SK-MEL-5 (cell line): ENCODE results near the gene CACNA2D3. TPM values are rescaled to one million over a fixed set of nuclear protein-coding genes. Genes with fewer than 3 reads are reported as not detected.

Experiments
- DNase-seq: peaks from one replicate; pipeline ENCODE4 v3.0.0-alpha.2; 2016; ENCODE audit warnings: low read depth, low spot score
- in situ Hi-C: cut with HindIII; loops from 2 replicates; pipeline ENCODE4 v1.10.0; 2016; ENCODE audit warnings: low sequenced_read_pairs, high pct_unique_total_duplicates, low pct_unique_long_range_greater_than_20kb
- total RNA-seq: library from RNA; depleted of rRNA; stranded (reverse); fragments of >200 nt; shearing (Covaris generic); gene quantifications from 2 replicates; pipeline ENCODE4 v1.2.3, GENCODE V29; 2014

CACNA2D3 gene
- total RNA-seq, 1 experiment from 2014 or later, result not detected

DNA sequence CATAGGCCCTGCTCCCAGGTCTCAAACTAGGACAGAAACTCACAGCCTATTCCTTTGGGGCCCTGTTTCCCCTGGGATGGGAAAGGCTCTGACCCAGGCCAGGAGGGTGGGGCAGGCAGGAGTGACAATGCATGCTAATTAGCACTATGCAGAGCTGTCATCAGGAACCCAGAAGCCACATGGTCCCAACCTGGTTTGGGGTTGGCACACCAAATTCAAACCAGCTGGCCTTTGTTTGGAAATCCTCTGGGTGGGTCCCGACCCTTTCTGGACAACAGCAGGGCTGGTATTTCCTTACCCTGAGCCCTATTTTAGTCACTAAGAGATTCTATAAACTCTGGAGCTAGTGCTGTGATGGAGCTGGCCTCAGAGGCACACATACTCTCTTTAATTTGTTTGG is 639.3 kb downstream of the CACNA2D3 start:
- no peak for DNase-seq

DNA sequence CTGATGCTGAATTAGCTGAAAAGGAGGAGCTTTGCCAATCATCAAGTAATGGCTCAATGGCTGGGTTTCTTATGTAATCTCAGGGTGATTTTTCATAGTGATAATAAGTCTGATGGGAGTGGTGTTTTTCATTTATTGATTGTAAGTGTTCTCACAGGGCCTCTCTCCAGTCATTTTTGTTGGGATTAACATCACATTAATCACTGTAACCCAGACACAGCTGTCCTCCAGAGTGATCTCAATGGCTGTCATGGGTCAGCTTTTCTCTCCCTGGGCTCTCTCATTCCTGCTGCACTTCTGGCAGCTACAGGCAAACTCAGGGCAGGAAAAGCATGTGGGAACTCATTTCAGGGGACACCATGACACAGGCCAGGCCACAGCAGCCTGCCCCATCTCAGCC is 642.6 kb downstream of the CACNA2D3 start:
- in situ Hi-C loops, result no loop called here
- DNase-seq, result no peak

More for the DNA sequence above, 639.3 kb downstream of the CACNA2D3 start:
- in situ Hi-C loops, result no loop called here

DNA sequence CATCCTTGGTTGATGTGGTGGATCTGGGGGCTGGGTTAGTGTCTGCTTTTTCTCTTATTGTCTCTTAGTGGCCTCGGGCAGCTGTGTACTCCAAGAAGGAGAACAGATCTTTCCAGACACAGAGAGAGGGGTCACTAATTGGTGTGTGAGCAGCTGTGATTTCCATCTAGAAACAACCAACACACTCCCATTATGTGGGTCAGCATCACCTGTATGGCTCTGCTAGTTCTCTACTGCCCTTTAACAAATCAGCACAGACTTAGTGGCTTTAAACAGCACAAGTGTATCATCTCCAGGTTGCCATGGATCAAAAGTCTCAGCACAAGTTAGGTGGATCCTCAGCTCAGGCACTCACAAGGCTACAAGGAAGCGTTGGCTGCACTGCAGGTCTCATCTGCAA is 648.7 kb downstream of the CACNA2D3 start:
- no peak for DNase-seq
- in situ Hi-C loops, result no loop called here

DNA sequence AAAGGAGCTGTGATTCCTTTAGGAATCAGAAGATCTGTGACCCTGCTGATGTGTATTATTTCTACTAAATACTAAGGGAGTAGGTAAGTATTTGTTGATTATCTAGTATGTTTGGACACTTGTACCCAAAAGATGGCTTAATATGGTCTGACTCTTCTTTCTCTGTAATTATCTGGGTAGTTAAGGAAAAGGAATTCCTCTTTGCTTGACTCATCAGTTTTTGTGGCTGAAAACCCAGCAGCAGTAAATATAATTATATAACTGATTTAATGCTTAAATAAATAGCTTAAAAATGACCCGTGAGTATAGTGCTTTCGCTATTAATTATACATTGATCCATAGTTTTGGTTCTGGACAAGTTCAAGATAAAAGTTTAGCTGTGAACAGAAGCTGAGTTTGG is 649.7 kb downstream of the CACNA2D3 start:
- no peak for DNase-seq
- in situ Hi-C loops, result no loop called here

DNA sequence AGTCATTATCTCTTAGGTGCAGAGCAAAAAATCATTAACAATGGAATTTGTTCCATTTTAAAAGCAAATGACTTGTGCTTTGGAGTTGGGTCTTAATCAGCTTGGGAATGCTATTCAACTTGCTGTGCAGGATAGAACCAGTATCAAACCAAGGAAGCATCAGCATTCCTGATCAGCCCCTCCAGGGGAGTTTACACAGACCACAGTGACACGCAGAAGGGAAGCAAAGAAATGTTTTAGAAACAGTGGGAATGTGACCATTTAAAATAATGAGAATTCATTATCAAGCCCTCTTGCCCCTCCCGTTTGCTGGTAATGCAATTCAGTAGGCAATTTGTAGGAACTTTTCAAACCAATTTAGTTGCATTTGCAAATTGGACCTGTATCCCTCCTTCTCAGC is 650.4 kb downstream of the CACNA2D3 start:
- in situ Hi-C loops, result no loop called here
- no peak for DNase-seq

DNA sequence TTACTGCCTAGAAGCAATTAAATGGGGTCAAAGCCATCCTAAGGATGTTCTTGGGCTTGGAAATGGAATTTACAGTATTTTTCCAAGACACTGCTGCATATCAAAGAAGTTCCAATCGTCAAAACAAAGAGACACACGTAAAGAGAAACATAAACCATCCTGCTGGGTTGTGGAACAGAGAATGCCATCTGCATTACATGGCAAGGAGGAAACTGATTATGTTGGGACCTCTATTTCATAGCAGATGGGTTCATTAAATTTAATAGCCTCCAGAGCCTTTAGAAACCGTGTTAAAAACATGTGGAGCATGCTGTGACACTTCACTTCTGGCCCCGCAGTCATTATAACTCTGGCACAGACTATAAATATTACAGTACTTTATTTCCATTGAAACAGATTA is 650.9 kb downstream of the CACNA2D3 start:
- in situ Hi-C loops, result no loop called here
- no peak for DNase-seq

DNA sequence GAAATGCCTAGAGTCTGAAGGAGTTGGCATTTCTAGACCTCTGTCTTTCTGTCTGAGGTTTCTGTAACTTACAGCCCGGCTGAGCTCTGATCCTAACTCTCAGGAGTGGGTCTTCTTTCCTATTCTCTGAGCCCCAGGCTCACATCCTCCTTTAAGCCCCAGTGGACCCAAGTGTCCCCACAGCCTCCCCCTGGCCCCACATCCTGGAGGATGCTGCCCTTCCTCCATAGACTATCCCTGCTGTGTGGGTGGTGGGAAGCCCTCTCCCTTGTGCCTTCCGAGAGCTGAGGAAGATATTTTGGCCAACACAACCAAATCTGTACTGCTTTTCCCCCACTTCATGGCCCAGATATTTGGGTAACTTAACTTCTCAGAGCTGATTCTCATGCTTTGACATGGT is 654.2 kb downstream of the CACNA2D3 start:
- DNase-seq, result no peak
- in situ Hi-C loops, result no loop called here

DNA sequence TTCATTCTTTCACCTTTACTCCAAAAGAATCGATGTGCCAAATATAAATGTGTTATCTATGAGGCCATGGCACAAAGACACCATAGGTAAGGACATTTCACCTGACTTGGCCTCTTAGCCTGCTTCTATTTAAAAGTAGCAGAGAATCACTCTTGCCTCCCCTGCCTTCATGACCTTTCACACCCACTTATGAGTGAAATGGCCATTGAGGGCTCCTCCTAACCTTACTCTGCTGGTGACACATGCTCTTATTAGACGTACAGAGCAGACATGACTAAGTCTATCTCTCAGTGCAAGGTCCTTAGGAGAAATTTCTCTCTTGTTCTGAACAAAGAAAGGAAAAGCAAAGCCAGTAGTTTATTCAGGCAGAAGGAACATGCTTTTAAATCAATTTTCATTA is 654.8 kb downstream of the CACNA2D3 start:
- DNase-seq, result no peak

DNA sequence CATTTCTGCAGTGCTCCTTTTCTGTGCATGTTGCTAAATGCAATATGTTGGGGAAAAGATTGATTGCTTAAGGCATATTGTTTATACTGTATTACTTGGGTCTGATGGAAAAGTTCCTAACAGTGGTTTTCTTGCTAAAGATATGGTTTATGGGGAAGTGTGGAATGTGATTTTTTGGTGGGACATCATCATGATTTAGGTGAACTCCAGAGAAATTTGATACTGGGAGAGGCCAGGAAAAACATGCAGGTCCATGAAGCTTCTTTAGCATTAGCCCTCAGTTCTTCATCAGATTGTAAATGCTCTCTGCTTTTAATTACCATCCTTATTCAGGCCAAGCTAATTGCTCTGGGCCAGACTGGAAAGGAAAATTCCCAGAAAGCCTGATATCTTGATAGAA is 658.0 kb downstream of the CACNA2D3 start:
- no peak for DNase-seq
- in situ Hi-C loops, result no loop called here

More for the DNA sequence above, 654.8 kb downstream of the CACNA2D3 start:
- in situ Hi-C loops, result no loop called here

DNA sequence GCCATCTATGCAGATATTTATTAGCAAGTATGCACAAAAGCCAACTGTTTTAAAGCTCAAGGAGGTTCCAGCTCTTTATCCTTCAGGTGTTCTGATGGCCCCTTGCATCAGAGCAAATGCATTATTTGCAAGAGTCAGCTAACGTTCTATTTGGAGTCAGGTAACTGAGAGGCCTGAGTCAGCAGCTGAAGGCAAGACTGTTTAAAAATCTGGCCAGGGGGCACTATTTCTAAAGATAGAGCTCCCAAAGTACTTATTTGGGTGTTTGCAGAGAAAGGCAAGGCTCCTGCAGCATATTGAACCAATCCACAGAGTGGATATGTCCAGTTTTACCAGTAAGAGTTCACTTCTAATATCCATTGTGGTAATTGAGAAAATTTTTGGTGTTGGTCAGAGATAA is 659.4 kb downstream of the CACNA2D3 start:
- in situ Hi-C loops, result no loop called here
- no peak for DNase-seq

DNA sequence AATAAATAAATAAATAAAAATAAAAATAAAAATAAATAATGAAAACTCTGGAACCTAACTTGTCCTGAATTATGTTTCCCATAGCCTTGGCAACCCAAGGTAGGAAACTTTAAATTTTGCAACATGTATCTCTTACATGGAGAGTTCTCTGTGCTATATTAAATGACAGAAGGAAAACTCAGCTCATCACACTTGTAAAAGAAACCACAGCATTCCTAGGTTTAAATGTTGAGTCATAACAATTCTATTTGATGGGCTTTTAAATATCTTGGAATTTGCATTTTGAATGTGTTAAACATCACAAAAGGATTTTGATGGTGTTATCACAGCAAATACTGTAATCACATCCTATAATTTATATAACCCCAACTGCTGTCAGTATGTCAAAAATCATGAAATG is 661.3 kb downstream of the CACNA2D3 start:
- in situ Hi-C loops, result no loop called here

DNA sequence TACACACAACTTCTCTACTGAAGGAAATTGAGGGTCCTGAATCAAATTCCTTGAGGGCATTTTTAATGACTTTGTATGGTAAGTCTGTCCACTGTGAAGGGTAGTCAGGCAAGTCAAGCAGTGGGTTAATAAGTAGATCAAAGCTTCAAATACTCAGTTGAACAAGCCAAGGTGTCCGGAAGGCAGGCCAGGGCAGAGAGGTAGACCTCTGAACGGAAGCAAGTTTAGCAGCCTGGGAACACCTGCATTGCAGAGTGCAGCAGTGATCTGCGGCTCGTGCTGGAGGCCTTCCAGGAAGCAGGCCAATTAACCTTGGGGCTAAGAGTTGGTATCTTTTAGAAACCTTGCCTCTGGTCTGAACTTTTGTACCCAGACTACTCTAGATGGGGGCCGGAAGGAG is 661.7 kb downstream of the CACNA2D3 start:
- no peak for DNase-seq
- in situ Hi-C loops, result no loop called here

More for the DNA sequence above, 661.3 kb downstream of the CACNA2D3 start:
- no peak for DNase-seq

DNA sequence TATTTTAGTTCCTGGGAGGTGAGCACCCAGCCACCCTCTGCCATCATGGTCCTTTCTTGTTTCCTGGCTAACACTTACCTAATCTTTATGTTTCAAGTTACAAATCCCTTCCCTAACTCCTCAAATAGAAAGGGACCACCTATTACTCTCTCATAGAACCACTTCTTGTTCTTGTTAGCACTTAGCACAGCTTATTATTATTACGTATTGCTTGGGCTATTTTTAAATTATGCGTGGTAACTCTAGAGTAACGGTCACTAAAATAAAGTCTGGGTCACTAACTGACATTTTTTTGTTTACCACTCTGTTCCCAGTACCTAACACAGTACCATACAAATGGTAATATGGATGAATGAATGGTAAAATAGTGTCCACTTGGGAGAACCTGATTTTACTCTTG is 663.6 kb downstream of the CACNA2D3 start:
- in situ Hi-C loops, result no loop called here

DNA sequence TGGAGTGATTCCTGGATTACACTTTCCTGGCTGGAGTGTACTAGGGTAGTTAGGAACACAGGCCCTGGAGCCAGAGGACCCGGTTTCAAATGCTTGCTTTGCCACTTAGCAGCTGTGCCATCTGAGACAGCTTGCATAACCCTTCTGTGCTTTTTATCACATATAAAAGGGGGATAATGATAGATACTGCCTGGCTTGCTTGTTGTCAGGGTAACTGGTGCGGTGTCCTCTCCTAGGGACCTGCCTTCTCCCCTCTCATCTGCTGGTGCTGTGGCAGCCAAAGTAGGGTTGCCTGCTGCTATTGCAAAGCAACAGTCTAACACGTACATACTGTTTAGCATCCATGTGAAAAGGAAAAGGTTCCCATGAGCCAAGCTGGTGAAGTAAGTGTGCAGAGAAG is 667.7 kb downstream of the CACNA2D3 start:
- in situ Hi-C loops, result no loop called here
- no peak for DNase-seq

More for the DNA sequence above, 663.6 kb downstream of the CACNA2D3 start:
- DNase-seq, result no peak

DNA sequence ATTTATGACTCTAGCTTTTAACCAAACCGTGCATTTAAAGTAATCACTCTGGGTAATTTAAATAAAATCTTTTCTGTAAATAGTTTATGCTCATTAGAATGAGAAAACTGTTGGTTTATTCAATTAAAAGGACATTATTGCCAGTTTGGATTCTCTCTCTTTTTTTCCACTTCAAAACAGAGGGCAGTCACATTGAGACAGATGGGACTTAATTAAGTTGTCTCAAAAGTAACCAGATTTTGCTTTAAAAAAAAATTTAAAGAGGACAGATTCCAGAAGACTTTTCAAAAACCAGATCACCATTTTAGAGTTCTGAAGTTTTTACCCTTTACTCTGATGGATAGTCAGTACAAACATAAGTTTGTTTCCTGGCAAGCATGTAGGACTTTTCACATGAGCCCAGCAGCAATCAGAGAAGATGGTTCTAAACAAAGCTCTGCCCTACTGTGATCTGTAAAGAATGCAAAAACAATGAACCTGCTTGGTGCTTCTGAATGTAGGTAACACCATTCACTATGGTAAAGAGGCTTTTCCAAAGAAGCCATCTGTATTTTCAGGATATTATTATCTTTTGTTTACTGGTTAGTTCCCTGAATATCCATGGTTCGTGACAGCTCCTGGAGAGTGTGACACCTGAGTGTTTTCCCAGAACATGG is 669.3 kb downstream of the CACNA2D3 start:
- in situ Hi-C loops, result no loop called here
- DNase-seq, result no peak

DNA sequence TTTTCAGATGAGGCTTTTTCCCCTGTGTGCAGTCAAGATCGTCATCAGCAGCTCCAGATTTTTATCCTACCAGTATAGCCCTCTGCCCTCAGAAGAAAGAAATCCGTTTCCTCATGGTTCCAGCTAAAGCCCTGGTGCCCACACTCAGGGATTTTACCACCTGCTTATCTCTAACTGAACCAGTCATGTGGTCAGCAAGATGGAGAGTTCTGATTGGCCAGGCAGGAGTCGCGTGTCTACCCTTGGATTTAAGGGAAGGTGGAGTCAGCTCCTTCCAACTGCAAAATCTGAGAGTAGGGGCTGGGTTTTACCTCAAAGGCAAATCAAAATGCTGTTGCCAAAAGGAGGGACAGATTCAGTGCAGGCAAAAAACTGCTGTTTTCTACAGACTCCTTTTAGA is 670.2 kb downstream of the CACNA2D3 start:
- DNase-seq, result no peak
- in situ Hi-C loops, result no loop called here

DNA sequence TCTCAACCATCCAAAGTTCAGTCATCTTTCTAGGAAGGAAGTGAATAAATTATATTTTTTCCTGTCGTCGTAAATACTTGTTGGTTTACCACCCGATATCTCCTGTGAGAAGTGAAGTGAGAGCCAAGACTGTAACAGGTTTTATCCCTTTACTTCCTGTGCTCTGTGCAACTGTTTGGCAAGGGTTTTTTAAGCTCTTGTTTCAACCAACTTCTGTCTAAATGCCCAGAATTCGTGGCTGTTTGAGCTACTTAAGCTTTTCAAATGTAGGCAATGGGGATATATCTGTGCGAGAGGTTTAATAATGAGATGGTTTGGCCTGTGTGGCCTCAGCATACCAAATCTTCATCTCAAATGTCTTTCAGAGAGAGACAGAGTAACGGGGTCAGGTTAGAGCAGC is 670.8 kb downstream of the CACNA2D3 start:
- DNase-seq, result no peak
- in situ Hi-C loops, result no loop called here

DNA sequence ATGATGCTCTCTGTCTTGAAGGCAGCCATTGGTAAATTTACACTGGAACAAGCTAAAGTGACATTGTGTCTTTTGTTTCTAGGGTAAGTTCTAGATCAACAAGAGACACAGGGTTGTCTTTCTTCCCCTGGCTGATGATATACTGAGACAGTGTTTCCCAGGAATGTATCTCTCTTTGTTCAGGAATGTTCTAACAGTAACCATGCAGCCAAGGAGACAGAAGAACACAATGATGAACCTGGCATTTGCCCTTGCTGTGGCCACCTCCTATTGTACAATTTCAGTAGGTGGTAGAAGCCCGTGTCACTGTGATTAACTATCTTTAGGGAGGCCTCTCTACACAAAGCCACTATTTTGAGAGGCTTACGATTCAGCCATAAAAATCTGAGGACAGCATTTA is 674.8 kb downstream of the CACNA2D3 start:
- no peak for DNase-seq
- in situ Hi-C loops, result no loop called here

DNA sequence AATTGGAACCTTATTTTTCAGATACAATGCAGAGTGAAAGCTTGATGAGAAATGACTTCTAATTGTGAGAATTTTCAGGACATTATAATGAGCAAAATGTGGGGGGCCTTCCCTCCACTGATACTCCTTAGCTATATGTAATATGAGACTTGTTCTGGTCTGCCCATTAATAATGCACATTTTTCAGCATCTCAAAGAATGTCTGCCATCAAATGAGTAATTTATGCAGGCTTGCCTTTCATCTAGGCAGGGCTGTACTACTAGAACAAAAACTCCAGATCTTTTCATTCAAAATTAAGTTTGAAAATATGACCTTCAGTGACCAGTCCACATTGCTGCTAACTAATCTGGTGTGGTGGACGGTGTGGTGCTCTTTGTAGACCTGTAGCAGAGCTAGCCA is 678.1 kb downstream of the CACNA2D3 start:
- no peak for DNase-seq
- in situ Hi-C loops, result no loop called here

DNA sequence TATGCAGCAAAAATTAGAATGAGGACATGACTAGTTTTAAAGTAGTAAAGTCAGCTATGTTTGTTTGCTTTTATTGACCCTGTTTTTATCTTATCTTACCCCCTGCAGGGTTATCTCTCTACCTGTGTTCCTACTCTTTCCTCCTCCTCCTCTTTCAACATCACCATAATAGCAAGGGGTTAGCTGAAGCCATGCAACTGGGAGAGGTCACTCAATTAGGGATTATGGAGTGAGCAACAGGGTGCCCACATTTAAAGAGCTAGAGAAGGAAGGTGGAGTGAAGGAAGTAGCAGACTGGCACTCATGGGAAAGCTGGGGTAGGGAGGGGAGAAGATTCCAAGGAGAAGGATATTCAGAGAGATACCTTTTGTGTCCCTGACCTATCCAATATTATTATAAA is 679.6 kb downstream of the CACNA2D3 start:
- DNase-seq, result no peak
- in situ Hi-C loops, result no loop called here
